HepG2 (cell line): ENCODE data around the gene NSD1. TPM values are rescaled to one million over a fixed set of nuclear protein-coding genes. Genes with fewer than 3 reads are reported as not detected.

Experiments used
- AHR ChIP-seq: IDR thresholded peaks from 2 replicates; pipeline ENCODE4 v1.6.1; 2018; ENCODE audit warnings: missing genetic modification reagents, missing compliant biosample characterization
- CREB3 ChIP-seq: sonication (generic); formaldehyde crosslinking; IDR thresholded peaks from 2 replicates; pipeline ENCODE4 v1.5.0; 2020; ENCODE audit warnings: missing genetic modification reagents
- CSRNP2 ChIP-seq: sonication (generic); formaldehyde crosslinking; conservative IDR thresholded peaks from 2 replicates; pipeline ENCODE4 v1.8.0; 2022; ENCODE audit warnings: low read depth, missing genetic modification reagents
- GZF1 ChIP-seq: sonication (generic); formaldehyde crosslinking; IDR thresholded peaks from 2 replicates; pipeline ENCODE4 v1.5.1; 2020; ENCODE audit warnings: mild to moderate bottlenecking, missing genetic modification reagents
- HDAC2 ChIP-seq: sonication (generic); formaldehyde crosslinking; IDR thresholded peaks from 2 replicates; pipeline ENCODE4 v1.4.0; 2020; ENCODE audit warnings: missing genetic modification reagents
- KDM5B ChIP-seq: sonication (generic); formaldehyde crosslinking; IDR thresholded peaks from 2 replicates; pipeline ENCODE4 v1.4.0; 2020; ENCODE audit warnings: missing genetic modification reagents, mild to moderate bottlenecking, borderline replicate concordance
- NFE2L1 ChIP-seq: sonication (generic); formaldehyde crosslinking; IDR thresholded peaks from 2 replicates; pipeline ENCODE4 v1.4.0; 2020; ENCODE audit warnings: missing genetic modification reagents, mild to moderate bottlenecking, borderline replicate concordance
- PHF21A ChIP-seq: sonication (generic); formaldehyde crosslinking; IDR thresholded peaks from 2 replicates; pipeline ENCODE4 v1.5.0; 2020; ENCODE audit warnings: mild to moderate bottlenecking, missing genetic modification reagents
- SAFB2 ChIP-seq: sonication (generic); formaldehyde crosslinking; IDR thresholded peaks from 2 replicates; pipeline ENCODE4 v1.5.1; 2020; ENCODE audit warnings: missing genetic modification reagents, low read depth, mild to moderate bottlenecking, borderline replicate concordance
- WIZ ChIP-seq: sonication (generic); formaldehyde crosslinking; IDR thresholded peaks from 2 replicates; pipeline ENCODE4 v1.5.1; 2020; ENCODE audit warnings: mild to moderate bottlenecking, missing genetic modification reagents
- ZBTB39 ChIP-seq: sonication (generic); formaldehyde crosslinking; IDR thresholded peaks from 2 replicates; pipeline ENCODE4 v1.5.0; 2020; ENCODE audit warnings: missing genetic modification reagents
- ZBTB8A ChIP-seq: sonication (generic); formaldehyde crosslinking; IDR thresholded peaks from 2 replicates; pipeline ENCODE4 v1.4.0; 2020; ENCODE audit warnings: mild to moderate bottlenecking, low read depth, missing genetic modification reagents, borderline replicate concordance
- ZMYM2 ChIP-seq: sonication (generic); formaldehyde crosslinking; IDR thresholded peaks from 2 replicates; pipeline ENCODE4 v1.8.0; 2022; ENCODE audit warnings: mild to moderate bottlenecking, missing genetic modification reagents
- ZNF235 ChIP-seq: sonication (generic); formaldehyde crosslinking; IDR thresholded peaks from 2 replicates; pipeline ENCODE4 v1.8.1; 2023; ENCODE audit warnings: mild to moderate bottlenecking, missing genetic modification reagents, borderline replicate concordance
- ZNF333 ChIP-seq: sonication (generic); formaldehyde crosslinking; IDR thresholded peaks from 2 replicates; pipeline ENCODE4 v1.4.0; 2020; ENCODE audit warnings: mild to moderate bottlenecking, missing genetic modification reagents, borderline replicate concordance
- ZNF343 ChIP-seq: sonication (generic); formaldehyde crosslinking; IDR thresholded peaks from 2 replicates; pipeline ENCODE4 v1.4.0; 2020; ENCODE audit warnings: mild to moderate bottlenecking, missing genetic modification reagents
- ZNF607 ChIP-seq: sonication (generic); formaldehyde crosslinking; IDR thresholded peaks from 2 replicates; pipeline ENCODE4 v1.5.1; 2020; ENCODE audit warnings: missing genetic modification reagents, mild to moderate bottlenecking, borderline replicate concordance
- ZNF777 ChIP-seq: sonication (generic); formaldehyde crosslinking; IDR thresholded peaks from 2 replicates; pipeline ENCODE4 v1.4.0; 2020; ENCODE audit warnings: missing genetic modification reagents
- polyA plus RNA-seq, 8 experiments: library from polyadenylated mRNA; depleted of rRNA in 3 of 8; stranded (reverse) in 7 of 8; unstranded in 1 of 8; fragments of >200 nt; fragmentation: Illumina TruSeq in 4 of 8; extraction: Trizol in 4 of 8; gene quantifications; 2 replicates each; pipeline versions ENCODE4 v1.2.1 to v1.2.3, GENCODE V29; 2011 to 2016; ENCODE audit warnings: low read depth in 4 of 8, missing spikeins in 1 of 8, mixed read lengths in 1 of 8; ENCODE audit not compliant: insufficient read depth in 1 of 8
- total RNA-seq, 5 experiments: library from RNA; depleted of rRNA; stranded (reverse); fragments of >200 nt; fragmentation: Illumina TruSeq; extraction: Trizol; gene quantifications; 2 replicates each; pipeline ENCODE4 v1.2.3, GENCODE V29; 2016; ENCODE audit warnings: low read depth in 1 of 5
- TF ChIP-seq, protein P1 (sequence below): sonication (generic); formaldehyde crosslinking; IDR thresholded peaks from 2 replicates; pipeline ENCODE4 v1.4.0; 2020; ENCODE audit warnings: missing genetic modification reagents
- TF ChIP-seq, protein P2 (sequence below): sonication (generic); formaldehyde crosslinking; IDR thresholded peaks from 2 replicates; pipeline ENCODE4 v1.8.0; 2022; ENCODE audit warnings: mild to moderate bottlenecking, missing genetic modification reagents; ENCODE audit not compliant: insufficient replicate concordance

The NSD1 gene
- total and polyA plus RNA-seq, 2 of the 13 experiments (the other 11 are each of a cell fraction or from before 2014, with no cell fraction given): 0.01 to 0.09 TPM

DNA sequence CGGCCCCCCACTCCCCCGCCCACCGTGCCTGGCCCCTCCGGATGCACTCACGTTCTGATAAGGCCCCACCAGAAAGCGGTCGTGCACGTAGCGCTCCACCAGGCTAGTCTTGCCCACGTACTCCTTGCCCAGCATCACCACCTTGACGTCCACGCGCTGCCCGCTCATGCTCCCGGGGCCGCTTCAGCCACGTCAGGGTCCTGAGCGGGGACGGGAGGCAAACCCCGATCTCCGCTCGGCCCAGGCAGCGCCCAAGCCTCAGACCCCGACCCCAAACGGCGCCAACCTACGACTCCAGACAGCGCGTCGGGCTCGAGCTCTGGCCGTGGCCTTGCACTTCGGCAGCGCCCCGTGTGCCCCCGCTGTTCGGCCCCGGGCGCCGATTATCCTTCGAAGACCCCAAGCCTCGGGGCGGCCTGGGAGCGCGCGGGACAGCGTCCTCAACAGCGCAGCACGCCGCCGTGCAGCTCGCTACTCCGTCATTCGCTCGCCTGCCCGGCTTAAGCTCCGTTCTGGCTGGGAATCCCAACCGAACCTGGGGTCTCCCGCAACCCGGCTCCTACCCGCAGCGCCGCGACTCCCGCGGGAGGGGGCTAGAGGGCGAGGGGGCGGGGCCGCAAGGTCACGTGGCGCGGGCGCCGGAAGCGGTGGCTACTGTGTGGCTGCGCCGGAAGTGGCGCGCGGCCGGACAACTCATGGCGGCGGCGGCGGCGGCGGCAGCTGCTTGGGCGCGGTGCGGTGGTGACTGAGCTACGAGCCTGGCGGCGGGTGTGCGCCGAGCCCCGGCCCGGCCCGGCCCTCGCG, 169.8 kb downstream of the NSD1 start, which contains the start of the genes PRELID1 and RAB24 (continued):
- TF ChIP-seq PHF21A (CRISPR knock-in tag) (no peak), ZNF333 (CRISPR knock-in tag) (peak; percentile 70; the same call in 1 of the 2 replicates), HDAC2 (CRISPR knock-in tag) (no peak; the same call in 1 of the 2 replicates), SAFB2 (CRISPR knock-in tag) (no peak), ZBTB8A (CRISPR knock-in tag) (peak; percentile 74; the same call in 1 of the 2 replicates), ZNF607 (peak; percentile 72; the same call in 1 of the 2 replicates), CSRNP2 (CRISPR knock-in tag) (0 out of 2 replicates have a peak, but pooled peaks have one; percentile 74), GZF1 (peak; percentile 48), CREB3 (peak; percentile 41; the same call in 1 of the 2 replicates), ZNF777 (CRISPR knock-in tag) (peak; percentile 53; the same call in 1 of the 2 replicates), WIZ (CRISPR knock-in tag) (no peak), AHR (CRISPR knock-in tag) (peak; percentile 33; the same call in 1 of the 2 replicates), ZBTB39 (CRISPR knock-in tag) (peak; percentile 89; the same call in 1 of the 2 replicates), ZNF343 (peak; percentile 91), ZMYM2 (CRISPR knock-in tag) (0 out of 2 replicates have a peak, but pooled peaks have one; percentile 12), NFE2L1 (0 out of 2 replicates have a peak, but pooled peaks have one; percentile 20), KDM5B (CRISPR knock-in tag) (peak; percentile 80), ZNF235 (CRISPR knock-in tag) (0 out of 2 replicates have a peak, but pooled peaks have one; percentile 36)
- TF ChIP-seq, protein P1, sequence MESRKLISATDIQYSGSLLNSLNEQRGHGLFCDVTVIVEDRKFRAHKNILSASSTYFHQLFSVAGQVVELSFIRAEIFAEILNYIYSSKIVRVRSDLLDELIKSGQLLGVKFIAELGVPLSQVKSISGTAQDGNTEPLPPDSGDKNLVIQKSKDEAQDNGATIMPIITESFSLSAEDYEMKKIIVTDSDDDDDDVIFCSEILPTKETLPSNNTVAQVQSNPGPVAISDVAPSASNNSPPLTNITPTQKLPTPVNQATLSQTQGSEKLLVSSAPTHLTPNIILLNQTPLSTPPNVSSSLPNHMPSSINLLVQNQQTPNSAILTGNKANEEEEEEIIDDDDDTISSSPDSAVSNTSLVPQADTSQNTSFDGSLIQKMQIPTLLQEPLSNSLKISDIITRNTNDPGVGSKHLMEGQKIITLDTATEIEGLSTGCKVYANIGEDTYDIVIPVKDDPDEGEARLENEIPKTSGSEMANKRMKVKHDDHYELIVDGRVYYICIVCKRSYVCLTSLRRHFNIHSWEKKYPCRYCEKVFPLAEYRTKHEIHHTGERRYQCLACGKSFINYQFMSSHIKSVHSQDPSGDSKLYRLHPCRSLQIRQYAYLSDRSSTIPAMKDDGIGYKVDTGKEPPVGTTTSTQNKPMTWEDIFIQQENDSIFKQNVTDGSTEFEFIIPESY (CRISPR knock-in tag): no peak
- TF ChIP-seq, protein P2, sequence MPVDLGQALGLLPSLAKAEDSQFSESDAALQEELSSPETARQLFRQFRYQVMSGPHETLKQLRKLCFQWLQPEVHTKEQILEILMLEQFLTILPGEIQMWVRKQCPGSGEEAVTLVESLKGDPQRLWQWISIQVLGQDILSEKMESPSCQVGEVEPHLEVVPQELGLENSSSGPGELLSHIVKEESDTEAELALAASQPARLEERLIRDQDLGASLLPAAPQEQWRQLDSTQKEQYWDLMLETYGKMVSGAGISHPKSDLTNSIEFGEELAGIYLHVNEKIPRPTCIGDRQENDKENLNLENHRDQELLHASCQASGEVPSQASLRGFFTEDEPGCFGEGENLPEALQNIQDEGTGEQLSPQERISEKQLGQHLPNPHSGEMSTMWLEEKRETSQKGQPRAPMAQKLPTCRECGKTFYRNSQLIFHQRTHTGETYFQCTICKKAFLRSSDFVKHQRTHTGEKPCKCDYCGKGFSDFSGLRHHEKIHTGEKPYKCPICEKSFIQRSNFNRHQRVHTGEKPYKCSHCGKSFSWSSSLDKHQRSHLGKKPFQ (CRISPR knock-in tag): no peak
